Spleen (tissue), 11 donors: ENCODE measurements around the gene CYP2J2. TPM values are rescaled to one million over a fixed set of nuclear protein-coding genes. Genes with fewer than 3 reads are reported as not detected.

Experiments used
- DNase-seq: peaks from one replicate; pipeline ENCODE4 v3.0.0-alpha.2; 2020
- H3K27ac ChIP-seq, 8 donors: fragments of 200-600 bp; sonication (generic) in 7 of 8; 1 replicate in 4 of 8; 2 replicates in 4 of 8; pipeline versions ENCODE4 v1.5.0 to v1.8.0; 2016 to 2021; ENCODE audit warnings: inconsistent platforms in 4 of 8, mild to moderate bottlenecking in 4 of 8, moderate library complexity in 1 of 8
- H3K27me3 ChIP-seq, 7 donors: fragments of 200-600 bp; sonication (generic) in 6 of 7; replicated peaks in 1 of 7; 1 replicate in 4 of 7; 2 replicates in 3 of 7; pipeline versions ENCODE4 v1.5.0 to v1.8.0; 2016 to 2021; ENCODE audit warnings: inconsistent platforms in 3 of 7, mild to moderate bottlenecking in 1 of 7
- H3K36me3 ChIP-seq, 6 donors: fragments of 200-600 bp; sonication (generic) in 5 of 6; 1 replicate in 4 of 6; 2 replicates in 2 of 6; pipeline versions ENCODE4 v1.5.0 to v1.8.0; 2016 to 2021; ENCODE audit warnings: inconsistent platforms in 2 of 6
- H3K4me1 ChIP-seq, 6 donors: fragments of 200-600 bp; sonication (generic) in 5 of 6; 1 replicate in 3 of 6; 2 replicates in 3 of 6; pipeline versions ENCODE4 v1.5.0 to v1.8.0; 2016 to 2021; ENCODE audit warnings: inconsistent platforms in 3 of 6
- H3K4me3 ChIP-seq, 8 donors: fragments of 200-600 bp; sonication (generic) in 7 of 8; 1 replicate in 4 of 8; 2 replicates in 4 of 8; pipeline versions ENCODE4 v1.5.0 to v1.8.0; 2016 to 2021; ENCODE audit warnings: inconsistent platforms in 4 of 8, mild to moderate bottlenecking in 4 of 8, moderate library complexity in 2 of 8
- H3K9me3 ChIP-seq, 8 donors: fragments of 200-600 bp; sonication (generic) in 7 of 8; 1 replicate in 4 of 8; 2 replicates in 4 of 8; pipeline versions ENCODE4 v1.5.0 to v1.8.0; 2016 to 2021; ENCODE audit warnings: inconsistent platforms in 4 of 8
- POLR2A ChIP-seq, 3 donors: fragments of 450-650 bp; IDR thresholded peaks; one replicate each; pipeline ENCODE4 v1.5.1; 2017; ENCODE audit warnings: antibody characterized with exemption in 3 of 3, mild to moderate bottlenecking in 1 of 3
- POLR2AphosphoS5 ChIP-seq, 3 donors: sonication (generic); formaldehyde crosslinking; IDR thresholded peaks; one replicate each; pipeline ENCODE4 v1.5.1; 2017; ENCODE audit warnings: antibody characterized with exemption in 3 of 3
- WGBS, 5 donors: extraction: QIAGEN DNeasy Blood & Tissue Kit in 3 of 5; methylation state at CpG; one replicate each; pipeline versions ENCODE4 v1.1.5 to v1.1.7; 2013 to 2018; 5-methylcytosine and 5-hydroxymethylcytosine counted together
- intact Hi-C: fragments of 100-400 bp; cut with DNase I; formaldehyde crosslinking; loops from one replicate; pipeline ENCODE4 v1.15.0; 2023; ENCODE audit warnings: low total_unique reads
- polyA plus RNA-seq, 3 donors: library from polyadenylated mRNA; stranded (reverse); fragments of 200-250 nt; gene quantifications; one replicate each; pipeline ENCODE4 v1.2.1, GENCODE V29; 2013
- total RNA-seq, 7 donors: library from RNA; depleted of rRNA in 3 of 7; stranded (reverse); fragments of >200 nt in 3 of 7; fragmentation: NEBNext Ultra II Directional in 4 of 7; extraction: Animal tissue kit (Norgen Biotek cat#: 25700) in 4 of 7; gene quantifications; one replicate each; pipeline versions ENCODE4 v1.1.0 to v1.2.1, GENCODE V29; 2016 to 2021
- TF ChIP-seq, protein P1 (sequence below), 11 experiments: fragments of 200-600 bp in 7 of 11; fragments of 450-650 bp in 4 of 11; sonication (generic) in 4 of 11; IDR thresholded peaks in 8 of 11; conservative IDR thresholded peaks in 3 of 11; 1 replicate in 7 of 11; 2 replicates in 4 of 11; pipeline versions ENCODE4 v1.4.0 to v1.8.0; 2016 to 2021; ENCODE audit warnings: antibody characterized with exemption in 11 of 11, inconsistent platforms in 4 of 11, mild to moderate bottlenecking in 1 of 11
- donor health status: healthy with polysubstance abuse.
- donor health status: DM: no; HTN: no; CAD: no; lungs with moderate emphysema.
- donor health status: DM: no; HTN: no; CAD: no.
- donor health status: Bipolar disorder and iron deficiency.
- donor health status: healthy.
- donor health status: DM: no; HTN: no; CAD: no.
- donor health status: DM: yes; HTN: yes; CAD: no.

Gene CYP2J2
- total and polyA plus RNA-seq, 10 donors: 0.10 to 0.85 (median 0.32) TPM; not detected in 1

DNA sequence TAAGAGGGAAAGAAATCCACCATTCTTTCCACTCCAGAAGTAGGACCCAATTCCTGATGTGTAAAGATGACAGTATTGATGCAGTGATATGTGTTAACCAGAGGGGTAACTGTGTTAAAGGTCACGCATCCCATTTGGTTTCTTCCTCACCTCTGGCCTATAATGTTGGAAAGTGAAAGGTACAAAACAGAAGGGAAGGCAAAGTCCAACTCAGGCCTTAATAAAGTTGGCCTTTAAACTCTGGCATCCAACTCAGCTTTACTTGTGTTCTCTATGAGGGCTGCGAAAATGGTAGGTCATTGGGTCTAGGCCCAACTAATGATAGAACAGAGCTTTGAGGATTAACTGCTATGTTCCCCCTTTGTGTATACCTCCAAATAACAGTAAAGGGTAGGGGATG, 17.9 kb downstream of the CYP2J2 start:
- intact Hi-C loops: no loop called here

DNA sequence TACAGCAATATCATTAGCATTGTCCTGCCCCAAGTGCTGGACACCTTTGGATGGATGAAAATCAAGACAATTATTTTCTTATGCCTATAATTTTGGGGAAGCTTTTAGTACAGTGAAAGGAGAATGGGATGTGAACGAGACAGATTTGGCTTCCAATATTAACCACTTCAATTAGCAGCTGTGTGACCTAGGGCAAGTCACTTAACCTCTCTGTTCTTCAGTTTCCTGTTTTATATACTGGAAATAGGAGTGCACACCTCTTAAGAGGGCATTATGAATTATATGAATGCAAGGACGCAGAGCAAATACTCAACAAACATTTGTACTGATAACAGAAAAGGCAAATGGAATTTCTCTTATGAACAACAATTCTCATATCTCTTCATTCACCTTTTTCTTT, 18.5 kb downstream of the CYP2J2 start:
- 54 to 74% (median 63%) methylated on average over 2 of the region's 2 CpGs for WGBS, 5 donors
- no peaks in the 10 kb centered on the region for H3K4me1 ChIP-seq
- no peak for TF ChIP-seq POLR2AphosphoS5 (IDR thresholded peaks at IDR 0.05)
- TF ChIP-seq POLR2A (IDR thresholded peaks at IDR 0.05): no peak
- TF ChIP-seq, protein P1, sequence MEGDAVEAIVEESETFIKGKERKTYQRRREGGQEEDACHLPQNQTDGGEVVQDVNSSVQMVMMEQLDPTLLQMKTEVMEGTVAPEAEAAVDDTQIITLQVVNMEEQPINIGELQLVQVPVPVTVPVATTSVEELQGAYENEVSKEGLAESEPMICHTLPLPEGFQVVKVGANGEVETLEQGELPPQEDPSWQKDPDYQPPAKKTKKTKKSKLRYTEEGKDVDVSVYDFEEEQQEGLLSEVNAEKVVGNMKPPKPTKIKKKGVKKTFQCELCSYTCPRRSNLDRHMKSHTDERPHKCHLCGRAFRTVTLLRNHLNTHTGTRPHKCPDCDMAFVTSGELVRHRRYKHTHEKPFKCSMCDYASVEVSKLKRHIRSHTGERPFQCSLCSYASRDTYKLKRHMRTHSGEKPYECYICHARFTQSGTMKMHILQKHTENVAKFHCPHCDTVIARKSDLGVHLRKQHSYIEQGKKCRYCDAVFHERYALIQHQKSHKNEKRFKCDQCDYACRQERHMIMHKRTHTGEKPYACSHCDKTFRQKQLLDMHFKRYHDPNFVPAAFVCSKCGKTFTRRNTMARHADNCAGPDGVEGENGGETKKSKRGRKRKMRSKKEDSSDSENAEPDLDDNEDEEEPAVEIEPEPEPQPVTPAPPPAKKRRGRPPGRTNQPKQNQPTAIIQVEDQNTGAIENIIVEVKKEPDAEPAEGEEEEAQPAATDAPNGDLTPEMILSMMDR (IDR thresholded peaks at IDR 0.05 in 8 of 11, conservative IDR thresholded peaks at IDR 0.05 in 3 of 11): no peak

More for the DNA sequence above, 17.9 kb downstream of the CYP2J2 start:
- H3K9me3 ChIP-seq: no peaks in the 10 kb centered on the region
- no peak for TF ChIP-seq POLR2AphosphoS5 (IDR thresholded peaks at IDR 0.05)
- TF ChIP-seq, protein P1 (IDR thresholded peaks at IDR 0.05 in 8 of 11, conservative IDR thresholded peaks at IDR 0.05 in 3 of 11): no peak
- no peak for TF ChIP-seq POLR2A (IDR thresholded peaks at IDR 0.05)
- no peaks in the 10 kb centered on the region for H3K27me3 ChIP-seq
- H3K4me3 ChIP-seq: no peak overlapping the region
- no peaks in the 10 kb centered on the region for H3K4me1 ChIP-seq
- H3K36me3 ChIP-seq: no peaks in the 10 kb centered on the region
- DNase-seq: no peak
- no peak overlapping the region for H3K27ac ChIP-seq
- 94 to 100% (median 98%) methylated on average over 2 of the region's 2 CpGs for WGBS, 5 donors

DNA sequence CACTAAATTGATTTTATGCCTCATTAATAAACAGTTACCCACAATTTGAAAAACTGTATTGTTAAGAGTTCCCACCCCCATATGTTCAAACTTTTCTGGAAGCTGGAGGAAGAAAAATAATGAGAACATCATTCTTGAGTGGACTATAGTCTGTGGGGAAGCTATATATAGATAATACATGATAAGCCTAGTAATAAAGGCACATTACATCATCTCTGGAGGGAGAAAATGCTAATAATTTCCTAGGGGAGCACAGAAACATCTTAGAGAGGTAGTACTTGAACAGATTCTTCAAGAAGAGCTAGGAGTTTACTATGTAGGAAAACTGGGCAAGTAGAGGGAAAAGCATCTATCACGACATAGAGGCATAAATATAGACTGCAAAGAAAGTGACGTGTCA, 19.6 kb downstream of the CYP2J2 start:
- Histone ChIP-seq H3K4me3 (no peak overlapping the region), H3K27ac (no peak overlapping the region), H3K4me1 (no peaks in the 10 kb centered on the region), H3K36me3 (no peaks in the 10 kb centered on the region), H3K9me3 (no peaks in the 10 kb centered on the region), H3K27me3 (no peaks in the 10 kb centered on the region)
- intact Hi-C loops: no loop called here
- WGBS, 5 donors: 55 to 86% (median 81%) methylated on average over 2 of the region's 2 CpGs
- DNase-seq: no peak
- TF ChIP-seq POLR2A (IDR thresholded peaks at IDR 0.05) (no peak), POLR2AphosphoS5 (IDR thresholded peaks at IDR 0.05) (no peak)
- TF ChIP-seq, protein P1 (IDR thresholded peaks at IDR 0.05 in 8 of 11, conservative IDR thresholded peaks at IDR 0.05 in 3 of 11): no peak

More for the DNA sequence above, 18.5 kb downstream of the CYP2J2 start:
- no peak for DNase-seq
- intact Hi-C loops: no loop called here
- Histone ChIP-seq H3K4me3 (no peak overlapping the region), H3K36me3 (no peaks in the 10 kb centered on the region), H3K9me3 (no peaks in the 10 kb centered on the region), H3K27ac (no peak overlapping the region), H3K27me3 (no peaks in the 10 kb centered on the region)

DNA sequence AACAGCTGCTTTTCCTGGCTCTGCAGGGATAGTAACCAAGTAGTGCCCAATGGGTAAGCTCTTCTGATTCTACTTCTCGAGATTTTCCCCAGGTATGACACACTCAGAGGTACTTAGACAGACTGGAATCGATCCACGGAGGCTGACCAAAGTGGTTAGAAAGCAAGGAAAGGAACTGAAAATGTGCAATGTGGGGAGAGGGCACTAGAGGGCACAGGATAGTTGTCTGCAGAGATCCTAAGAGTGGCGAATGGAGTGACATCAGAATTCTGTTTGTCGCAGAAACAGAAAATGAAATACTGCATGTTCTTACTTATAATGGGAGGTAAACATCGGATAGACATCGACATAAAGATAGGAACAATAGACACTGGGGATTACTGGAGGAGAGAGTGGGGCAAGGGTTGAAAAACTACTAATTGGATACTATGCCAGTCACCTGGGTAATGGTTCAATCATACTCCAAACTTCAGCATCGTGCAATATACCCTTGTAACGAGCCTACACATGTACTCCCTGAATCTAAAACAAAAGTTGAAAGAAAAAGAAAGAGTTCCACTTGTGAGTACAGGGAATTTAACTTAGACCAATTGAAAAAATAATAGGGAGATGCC, 23.3 kb downstream of the CYP2J2 start:
- no peak overlapping the region for H3K4me3 ChIP-seq
- no peak overlapping the region for H3K27ac ChIP-seq
- 46 to 65% (median 51%) methylated on average over 9 of the region's 9 CpGs for WGBS, 5 donors
- no peak for DNase-seq
- H3K9me3 ChIP-seq: no peaks in the 10 kb centered on the region
- no peaks in the 10 kb centered on the region for H3K36me3 ChIP-seq
- H3K4me1 ChIP-seq: no peaks in the 10 kb centered on the region
- H3K27me3 ChIP-seq: no peaks in the 10 kb centered on the region
- intact Hi-C loops: no loop called here
- TF ChIP-seq, protein P1 (IDR thresholded peaks at IDR 0.05 in 8 of 11, conservative IDR thresholded peaks at IDR 0.05 in 3 of 11): peak in 5 of 11 experiments; percentile 16 to 38 (median 25)
- TF ChIP-seq POLR2A (IDR thresholded peaks at IDR 0.05): no peak
- no peak for TF ChIP-seq POLR2AphosphoS5 (IDR thresholded peaks at IDR 0.05)
